GM19395 (cell line): ENCODE measurements around the gene TESMIN.

Source experiments
- ATAC-seq: cut with Tn5 transposase; IDR thresholded peaks from one replicate; pipeline ENCODE4 v1.9.1; 2021; ENCODE audit warnings: mild to moderate bottlenecking, moderate library complexity; ENCODE audit not compliant: unreplicated experiment

Gene TESMIN

DNA sequence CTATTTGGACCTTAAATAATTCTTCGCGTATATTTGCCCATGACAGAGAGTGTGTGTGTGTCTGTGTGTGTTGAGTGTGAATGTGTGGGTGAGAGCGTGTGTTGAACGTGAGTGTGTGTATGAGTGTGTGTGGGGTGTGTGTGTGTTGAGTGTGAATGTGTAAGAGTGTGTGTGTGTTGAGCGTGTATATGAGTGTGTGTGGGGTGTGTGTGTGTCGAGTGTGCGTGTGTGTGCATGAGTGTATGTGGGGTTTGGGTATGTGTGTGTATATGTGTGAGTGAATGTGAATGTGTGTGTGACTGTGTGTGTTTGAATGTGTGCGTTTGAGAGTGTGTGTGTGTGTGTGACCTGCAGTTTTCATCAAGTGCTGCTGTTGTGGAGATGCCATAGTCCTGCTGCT, 40.2 kb downstream of the TESMIN start:
- ATAC-seq: no peak

DNA sequence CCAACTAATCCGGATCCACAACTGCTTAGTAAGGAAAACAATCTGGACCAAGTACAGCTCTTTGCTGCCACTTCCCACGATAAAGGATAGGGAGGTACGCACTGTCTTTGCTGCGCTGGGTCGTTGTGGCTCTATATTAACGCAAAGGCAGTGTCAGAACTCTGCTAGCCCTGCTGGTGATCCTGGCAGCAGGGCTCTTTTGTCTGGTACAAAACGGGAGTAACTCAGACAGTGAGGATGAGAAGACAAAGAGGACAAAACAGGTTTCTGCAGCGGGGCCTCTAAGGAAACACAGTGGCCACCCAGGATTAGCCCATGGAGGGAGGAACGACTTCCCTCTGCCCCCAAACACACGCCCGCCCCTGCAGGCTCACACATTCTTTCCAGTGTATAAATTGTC, 40.9 kb downstream of the TESMIN start:
- ATAC-seq: no peak

GRCh38 chr11:68709062-68709461, 42.3 kb downstream of the TESMIN start:
- no peak for ATAC-seq

DNA sequence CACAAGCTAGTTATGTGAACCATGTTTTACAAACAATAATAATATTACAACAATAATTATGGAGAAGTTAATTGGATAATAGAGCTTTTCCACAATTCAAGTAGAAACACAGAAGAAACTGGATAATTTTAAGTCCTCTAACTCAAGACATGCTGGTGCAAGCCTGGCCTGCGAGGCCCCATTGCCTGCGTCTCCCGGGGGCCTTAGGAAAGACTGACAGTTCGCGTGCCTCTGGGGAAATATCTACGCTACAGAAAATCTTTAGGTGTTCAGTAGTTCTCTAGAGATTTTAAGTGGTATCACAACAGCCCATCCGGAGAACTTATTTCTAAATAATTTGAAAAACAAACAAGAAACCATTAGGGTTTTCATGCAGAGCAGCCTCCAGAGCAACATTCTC, 43.8 kb downstream of the TESMIN start:
- ATAC-seq: no peak

DNA sequence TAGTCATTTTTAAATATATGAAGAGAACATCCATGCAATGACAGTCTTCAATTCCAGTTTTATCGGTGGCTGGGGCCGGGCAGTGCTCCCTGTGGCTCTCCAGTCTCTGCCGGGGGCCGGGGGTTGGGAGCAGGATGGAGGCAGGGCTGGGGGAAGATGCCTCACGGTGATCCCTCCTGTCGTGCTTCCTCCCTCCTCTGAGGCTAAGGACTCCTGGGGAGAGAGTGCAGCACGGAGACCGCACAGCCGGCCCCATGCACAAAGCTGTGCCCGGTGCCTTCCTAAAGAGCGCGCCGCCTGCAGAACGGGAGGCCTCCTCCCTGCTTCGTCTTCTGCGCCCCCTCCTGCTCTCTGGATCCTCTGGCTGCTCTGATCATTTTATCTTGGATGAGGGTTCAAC, 46.4 kb downstream of the TESMIN start:
- no peak for ATAC-seq

GRCh38 chr11:68698993-68699392, 52.3 kb downstream of the TESMIN start:
- ATAC-seq: no peak

DNA sequence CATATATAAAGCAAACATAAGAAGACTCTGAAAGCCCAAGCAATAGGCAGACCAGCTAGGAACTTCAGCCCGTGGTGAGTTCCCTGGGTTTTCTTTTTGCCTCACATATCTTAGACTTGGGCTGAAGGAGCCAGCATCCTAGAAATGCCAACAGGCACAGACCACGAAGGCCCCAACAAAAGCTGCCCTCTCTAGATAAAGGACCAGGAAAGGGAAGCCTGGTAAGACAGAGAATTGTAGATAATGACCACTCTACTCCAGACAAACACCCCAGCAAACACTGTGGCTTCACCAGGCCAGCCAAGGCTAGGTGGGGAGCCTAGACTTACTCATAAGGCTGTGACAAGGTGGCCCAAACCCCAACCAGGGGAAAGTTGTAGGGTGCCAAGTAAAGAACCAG, 55.8 kb downstream of the TESMIN start:
- no peak for ATAC-seq

GRCh38 chr11:68694431-68695297, 56.7 kb downstream of the TESMIN start:
- ATAC-seq: no peak

DNA sequence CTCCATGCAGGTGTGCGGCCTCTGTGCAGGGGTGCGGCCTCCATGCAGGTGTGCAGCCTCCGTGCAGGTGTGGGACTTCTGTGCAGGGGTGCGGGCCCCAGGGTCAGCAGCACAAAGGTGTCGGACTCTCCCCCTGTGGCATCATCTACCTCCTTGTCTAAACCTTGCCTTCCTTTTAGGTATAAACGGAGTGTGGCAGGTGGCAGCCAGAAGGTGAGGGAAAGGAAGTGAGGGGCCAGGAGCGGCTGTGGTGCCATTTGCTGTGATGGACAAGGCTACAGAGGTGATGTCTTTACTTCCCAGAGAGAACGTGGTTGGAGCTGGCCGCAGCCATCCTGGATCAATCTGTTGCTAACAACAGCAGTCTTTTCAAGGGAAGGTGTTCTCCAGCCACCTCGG, 57.8 kb downstream of the TESMIN start:
- no peak for ATAC-seq

- ATAC-seq: no peak
Observed at GRCh38 chr11:68692871-68693483, 58.3 kb downstream of the TESMIN start.

GRCh38 chr11:68692115-68692514, 59.2 kb downstream of the TESMIN start:
- no peak for ATAC-seq

DNA sequence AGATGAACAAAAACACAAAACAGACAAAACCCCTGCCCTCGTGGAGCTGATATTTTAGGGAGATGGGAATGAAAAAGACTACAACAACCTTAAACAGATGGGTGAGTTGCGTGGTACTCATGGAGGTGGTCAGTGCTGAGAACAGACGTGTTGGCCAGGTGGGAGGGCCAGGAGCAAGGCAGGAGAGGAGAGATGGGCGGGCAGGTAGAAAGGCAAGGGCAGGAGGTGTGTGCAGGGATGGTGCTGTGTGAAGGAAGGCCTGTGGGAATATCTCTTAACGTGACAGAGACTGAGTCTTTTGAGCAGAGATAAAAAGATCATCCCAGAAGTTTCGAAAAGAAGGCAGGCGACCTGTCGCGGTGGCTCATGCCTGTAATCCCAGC, 59.9 kb downstream of the TESMIN start:
- no peak for ATAC-seq

- no peak for ATAC-seq
Observed at GRCh38 chr11:68690671-68691401, 60.5 kb downstream of the TESMIN start.

- no peak for ATAC-seq
Observed at GRCh38 chr11:68689737-68690625, 61.3 kb downstream of the TESMIN start.

DNA sequence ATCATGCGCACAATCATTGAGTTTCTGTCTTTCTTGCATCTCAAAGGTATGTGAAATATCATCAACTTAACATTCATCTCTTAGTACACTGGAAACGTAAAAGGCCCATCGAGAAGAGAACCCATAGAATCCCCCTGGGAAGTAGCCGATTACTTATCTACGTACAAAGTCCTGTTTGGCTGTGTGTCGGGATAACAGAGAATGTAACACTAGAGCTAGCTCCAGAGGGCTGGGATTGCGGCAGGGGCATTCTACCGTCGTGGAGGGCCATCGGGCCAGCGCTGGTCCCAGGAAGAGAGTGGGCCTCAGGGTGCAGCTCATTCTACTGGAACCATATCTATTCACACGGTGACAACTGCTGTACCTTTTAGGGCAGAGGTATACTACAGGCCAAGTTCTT, 62.4 kb downstream of the TESMIN start:
- no peak for ATAC-seq

DNA sequence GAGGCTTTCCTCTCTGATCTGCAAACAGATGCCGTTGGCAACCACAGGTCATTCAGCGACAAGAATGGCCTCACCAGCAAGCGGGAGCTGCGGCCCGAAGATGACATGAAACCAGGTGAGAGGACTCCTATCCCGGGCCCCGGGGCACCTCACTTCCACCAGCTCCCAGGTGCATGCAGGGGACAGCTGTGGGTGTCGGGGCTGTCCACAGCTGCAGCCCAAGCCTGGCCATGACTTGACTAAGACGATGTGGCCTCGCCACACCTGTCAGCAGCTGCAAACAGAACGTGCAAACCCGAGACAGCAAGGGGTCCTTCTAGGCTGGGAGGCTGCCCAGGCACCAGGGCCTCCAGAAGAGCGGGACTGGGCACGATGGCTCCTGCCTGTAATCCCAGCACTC, 63.3 kb downstream of the TESMIN start:
- ATAC-seq: no peak

DNA sequence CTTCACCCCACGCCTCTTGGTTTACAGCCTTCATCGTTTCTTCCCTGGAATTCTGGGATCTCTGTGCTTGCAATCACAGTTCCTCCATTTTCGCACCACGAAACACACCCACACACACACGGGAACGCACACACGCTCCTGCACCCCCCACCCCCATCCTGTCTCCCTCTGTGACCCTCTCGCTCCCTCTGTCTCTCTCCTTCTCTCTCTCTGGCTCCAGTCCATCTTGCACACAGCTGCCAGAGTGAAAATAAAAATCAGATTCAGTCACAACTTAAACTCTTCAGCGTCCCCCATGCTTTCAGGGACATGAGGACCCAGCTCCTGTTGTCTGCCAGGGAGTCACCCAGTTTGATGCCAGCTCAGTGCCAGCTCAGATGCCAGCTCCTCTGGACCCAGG, 64.0 kb downstream of the TESMIN start:
- no peak for ATAC-seq

DNA sequence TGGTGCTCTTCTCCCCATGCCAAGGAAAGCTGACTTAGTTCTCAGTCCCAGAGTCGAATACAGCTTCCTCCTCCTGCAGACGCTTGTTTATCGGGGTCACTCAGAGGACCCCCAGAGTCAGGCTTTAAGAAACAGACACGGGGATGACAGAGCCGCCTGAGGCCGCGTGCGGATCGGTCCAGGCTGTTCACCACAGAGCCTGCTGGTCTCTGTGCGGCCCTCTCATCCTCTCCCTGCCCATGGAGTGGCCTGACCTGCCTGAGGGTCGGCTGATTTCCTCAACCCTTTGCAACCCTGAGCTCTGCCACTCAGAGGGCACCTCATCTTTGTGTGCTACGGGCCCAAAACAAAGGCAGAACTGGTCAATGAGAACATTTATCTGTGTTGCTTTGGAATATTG, 64.8 kb downstream of the TESMIN start:
- ATAC-seq: no peak

DNA sequence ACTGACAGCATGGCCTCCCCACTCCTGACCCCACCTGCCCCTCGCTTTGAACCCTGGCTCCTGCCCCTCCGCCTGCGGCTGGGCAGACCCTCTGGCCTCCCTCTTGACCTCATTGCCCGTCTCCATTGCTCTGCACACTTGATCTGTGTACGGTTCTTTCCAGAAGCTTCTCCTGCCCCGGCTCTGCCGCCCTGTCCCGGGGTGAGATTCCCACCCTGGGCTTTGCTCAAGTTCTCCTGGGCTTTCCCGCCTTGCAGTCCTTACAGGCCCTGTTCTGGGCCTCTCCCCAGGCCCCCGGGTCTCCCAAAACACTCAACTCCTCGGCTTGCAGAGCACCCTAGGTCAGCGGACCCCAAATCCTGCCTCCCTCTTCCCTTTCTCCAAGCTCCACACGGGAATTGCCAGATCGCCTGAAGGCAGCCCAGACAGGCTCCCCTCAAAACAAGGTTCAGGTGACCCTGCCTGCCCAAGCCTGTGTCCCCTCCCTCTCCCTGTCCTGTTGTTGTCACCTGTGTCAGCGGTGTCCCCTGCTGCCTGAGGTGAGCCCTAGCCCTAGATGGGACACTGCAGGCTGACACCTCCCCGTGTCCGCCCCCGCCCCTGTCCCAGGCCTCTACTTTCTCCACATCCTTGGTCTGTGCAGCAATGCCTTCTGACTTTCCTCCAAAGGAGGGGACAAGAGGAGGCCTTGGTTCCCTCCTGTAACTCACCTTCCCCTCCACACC, 65.5 kb downstream of the TESMIN start:
- ATAC-seq: no peak
